Measurements from ENCODE around the gene ZFHX3. TPM values are rescaled to one million over a fixed set of nuclear protein-coding genes. Genes with fewer than 3 reads are reported as not detected.

The ZFHX3 gene
- total RNA-seq, 1 donor from 2014 or later: 34.8 TPM

GRCh38 chr16:72928090-72928981 is 119.6 kb downstream of the ZFHX3 start:
- H3K4me1 ChIP-seq: peaks cover 0 to 30% of the 10 kb centered on the region in 2 donors

GRCh38 chr16:72927199-72928089 is 120.5 kb downstream of the ZFHX3 start:
- no peak for DNase-seq (ENCODE audit: low spot score in 2 of 2)
- Histone ChIP-seq H3K9me3 (no peaks in the 10 kb centered on the region), H3K36me3 (no peaks in the 10 kb centered on the region), H3K4me1 (peaks cover 0 to 39% of the 10 kb centered on the region in 2 donors), H3K4me3 (no peak overlapping the region), H3K27me3 (no peaks in the 10 kb centered on the region), H3K27ac (no peak overlapping the region)
- TF ChIP-seq, protein P1, sequence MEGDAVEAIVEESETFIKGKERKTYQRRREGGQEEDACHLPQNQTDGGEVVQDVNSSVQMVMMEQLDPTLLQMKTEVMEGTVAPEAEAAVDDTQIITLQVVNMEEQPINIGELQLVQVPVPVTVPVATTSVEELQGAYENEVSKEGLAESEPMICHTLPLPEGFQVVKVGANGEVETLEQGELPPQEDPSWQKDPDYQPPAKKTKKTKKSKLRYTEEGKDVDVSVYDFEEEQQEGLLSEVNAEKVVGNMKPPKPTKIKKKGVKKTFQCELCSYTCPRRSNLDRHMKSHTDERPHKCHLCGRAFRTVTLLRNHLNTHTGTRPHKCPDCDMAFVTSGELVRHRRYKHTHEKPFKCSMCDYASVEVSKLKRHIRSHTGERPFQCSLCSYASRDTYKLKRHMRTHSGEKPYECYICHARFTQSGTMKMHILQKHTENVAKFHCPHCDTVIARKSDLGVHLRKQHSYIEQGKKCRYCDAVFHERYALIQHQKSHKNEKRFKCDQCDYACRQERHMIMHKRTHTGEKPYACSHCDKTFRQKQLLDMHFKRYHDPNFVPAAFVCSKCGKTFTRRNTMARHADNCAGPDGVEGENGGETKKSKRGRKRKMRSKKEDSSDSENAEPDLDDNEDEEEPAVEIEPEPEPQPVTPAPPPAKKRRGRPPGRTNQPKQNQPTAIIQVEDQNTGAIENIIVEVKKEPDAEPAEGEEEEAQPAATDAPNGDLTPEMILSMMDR (IDR thresholded peaks at IDR 0.05): no peak
- intact Hi-C loops (cut with DNase I): no loop called here

More at GRCh38 chr16:72928090-72928981, 119.6 kb downstream of the ZFHX3 start:
- no peak for DNase-seq (ENCODE audit: low spot score in 2 of 2)
- no peaks in the 10 kb centered on the region for H3K27me3 ChIP-seq
- no peaks in the 10 kb centered on the region for H3K9me3 ChIP-seq
- H3K4me3 ChIP-seq: no peak overlapping the region
- no peak overlapping the region for H3K27ac ChIP-seq
- no peaks in the 10 kb centered on the region for H3K36me3 ChIP-seq
- TF ChIP-seq, protein P1 (IDR thresholded peaks at IDR 0.05): no peak
- intact Hi-C loops (cut with DNase I): no loop called here

- H3K27ac ChIP-seq: no peak overlapping the region
- no peaks in the 10 kb centered on the region for H3K27me3 ChIP-seq
- no peak for DNase-seq (ENCODE audit: low spot score in 2 of 2)
- intact Hi-C loops (cut with DNase I): no loop called here
- H3K36me3 ChIP-seq: no peaks in the 10 kb centered on the region
- no peak overlapping the region for H3K4me3 ChIP-seq
- H3K9me3 ChIP-seq: no peaks in the 10 kb centered on the region
- TF ChIP-seq, protein P1 (IDR thresholded peaks at IDR 0.05): no peak
- H3K4me1 ChIP-seq: peaks cover 0 to 39% of the 10 kb centered on the region in 2 donors
These were observed 121.5 kb downstream of the ZFHX3 start for GRCh38 chr16:72926177-72927070.

DNA sequence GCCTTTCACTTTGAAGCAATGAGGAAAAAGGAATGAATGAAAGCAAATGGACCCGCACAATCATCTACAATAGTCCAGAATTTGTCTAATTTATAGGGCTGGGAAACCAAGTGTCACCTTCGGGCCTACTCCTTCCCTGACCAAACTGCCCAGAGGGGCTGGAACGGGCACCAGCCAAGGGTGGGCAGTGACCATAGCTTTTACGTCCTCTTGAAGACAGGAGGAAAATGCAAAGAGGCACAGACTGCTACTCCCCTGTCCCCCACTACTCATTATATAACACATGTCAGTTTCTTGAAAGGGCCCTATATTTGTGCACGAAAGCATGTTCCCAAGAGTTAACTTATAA is 122.3 kb downstream of the ZFHX3 start:
- H3K27me3 ChIP-seq: no peaks in the 10 kb centered on the region
- intact Hi-C loops (cut with DNase I): no loop called here
- H3K4me3 ChIP-seq: no peak overlapping the region
- TF ChIP-seq, protein P1 (IDR thresholded peaks at IDR 0.05): no peak
- DNase-seq (ENCODE audit: low spot score in 2 of 2): no peak
- H3K36me3 ChIP-seq: no peaks in the 10 kb centered on the region
- no peak overlapping the region for H3K27ac ChIP-seq
- H3K9me3 ChIP-seq: no peaks in the 10 kb centered on the region
- H3K4me1 ChIP-seq: peaks cover 0 to 35% of the 10 kb centered on the region in 2 donors
